AG04449 (cell line): ENCODE results near the gene SUMO4.

Source experiments
- CTCF ChIA-PET: fragments of 350-600 bp; formaldehyde crosslinking; extraction: SDS; loops from one replicate; lab custom pipeline; 2021; ENCODE audit warnings: antibody characterized with exemption; lab: Yijun Ruan, JAX
- POLR2A ChIA-PET: fragments of 400-600, 350-600 bp; formaldehyde crosslinking; extraction: SDS; loops from one replicate; lab custom pipeline; 2020; ENCODE audit warnings: antibody characterized with exemption, inconsistent platforms; lab: Yijun Ruan, JAX
- DNase-seq: peaks from one replicate; pipeline ENCODE4 v3.0.0-alpha.2; 2010; ENCODE audit warnings: low read depth, low spot score
- H3K4me3 ChIP-seq: 2 replicates; pipeline ENCODE4 v1.5.1; 2011; ENCODE audit warnings: low read depth, mild to moderate bottlenecking, control low read depth, low read length
- CTCF ChIP-seq: IDR thresholded peaks from one replicate; pipeline ENCODE4 v1.5.1; 2011; ENCODE audit warnings: mild to moderate bottlenecking, moderate library complexity, low read length, control low read depth, inconsistent platforms; ENCODE audit not compliant: insufficient read depth; ENCODE audit errors: missing control alignments

Gene SUMO4

GRCh38 chr6:149421132-149421531, 21.1 kb downstream of the SUMO4 start:
- CTCF ChIA-PET = interaction anchor here (1.3 to 18.9 kb wide), 3 partner anchors 11 to 390 kb away, joined by 4 to 382 read pairs (median 55); no protein-coding TSS in a partner anchor
- no peak for DNase-seq
- POLR2A ChIA-PET = no interaction called here
- TF ChIP-seq CTCF = no peak
- no peak overlapping the region for H3K4me3 ChIP-seq

GRCh38 chr6:149422581-149422980, 22.5 kb downstream of the SUMO4 start:
- TF ChIP-seq CTCF = no peak
- H3K4me3 ChIP-seq = no peak overlapping the region
- no peak for DNase-seq
- ChIA-PET POLR2A (no interaction called here), CTCF (interaction anchor here (0.7 to 18.9 kb wide), 5 partner anchors 9 to 392 kb away, joined by 3 to 382 read pairs (median 19); no protein-coding TSS in a partner anchor)

GRCh38 chr6:149423964-149424440, 23.9 kb downstream of the SUMO4 start:
- DNase-seq = no peak
- ChIA-PET POLR2A (no interaction called here), CTCF (interaction anchor here (0.6 to 18.9 kb wide), 6 partner anchors 9 to 393 kb away, joined by 3 to 382 read pairs (median 4); no protein-coding TSS in a partner anchor)
- no peak overlapping the region; the same call in 1 of the 2 replicates for H3K4me3 ChIP-seq
- no peak for TF ChIP-seq CTCF

- H3K4me3 ChIP-seq = no peak overlapping the region
- no peak for TF ChIP-seq CTCF
- DNase-seq = no peak
- ChIA-PET POLR2A (no interaction called here), CTCF (interaction anchor here (1.5 to 18.9 kb wide), 2 partner anchors 15 to 394 kb away, joined by 5 to 382 read pairs; no protein-coding TSS in a partner anchor)
Observed at GRCh38 chr6:149425224-149425623, 25.2 kb downstream of the SUMO4 start.

- CTCF ChIA-PET = interaction anchor here (18.9 kb wide), 1 partner anchor 395 kb away, joined by 382 read pairs; no protein-coding TSS in a partner anchor
- no peak for TF ChIP-seq CTCF
- no peak for DNase-seq
- POLR2A ChIA-PET = no interaction called here
- H3K4me3 ChIP-seq = no peak overlapping the region
Observed at GRCh38 chr6:149425754-149426153, 25.7 kb downstream of the SUMO4 start.

GRCh38 chr6:149428606-149429005, 28.5 kb downstream of the SUMO4 start:
- ChIA-PET CTCF (interaction anchor here (0.7 to 18.9 kb wide), 5 partner anchors 9 to 398 kb away, joined by 3 to 382 read pairs (median 8); no protein-coding TSS in a partner anchor), POLR2A (interaction anchor here (1.3 kb wide), 1 partner anchor 396 kb away, joined by 3 read pairs; no protein-coding TSS in a partner anchor)
- H3K4me3 ChIP-seq = no peak overlapping the region
- no peak for TF ChIP-seq CTCF
- DNase-seq = no peak
